Measurements from ENCODE around the gene SP4.

GRCh38 chr7:21497072-21497471 is 69.2 kb downstream of the SP4 start:
- TF ChIP-seq CTCF (IDR thresholded peaks at IDR 0.05; ENCODE audit: low read length) (no peak), EZH2 (IDR thresholded peaks at IDR 0.05; ENCODE audit: borderline replicate concordance, low read length) (no peak)

Data from OCI-LY1 (cell line).